Trophoblast cell (in vitro differentiated cells and primary cell): Measurements from ENCODE around the gene ZNRF2.

ENCODE experiments used
- DNase-seq, 2 donors: peaks; one replicate each; pipeline ENCODE4 v3.0.0-alpha.2; 2016
- H2AFZ ChIP-seq: 2 replicates; pipeline ENCODE4 v1.6.1; 2013; ENCODE audit warnings: low read length, moderate library complexity, mild to moderate bottlenecking; ENCODE audit not compliant: insufficient read depth, poor library complexity
- H2AK5ac ChIP-seq: 2 replicates; pipeline ENCODE4 v1.6.1; 2013; ENCODE audit warnings: mild to moderate bottlenecking, low read length
- H2BK120ac ChIP-seq: 2 replicates; pipeline ENCODE4 v1.6.1; 2013; ENCODE audit warnings: low read length, mild to moderate bottlenecking, moderate library complexity; ENCODE audit not compliant: insufficient read depth, poor library complexity
- H2BK12ac ChIP-seq: 2 replicates; pipeline ENCODE4 v1.6.1; 2013; ENCODE audit warnings: mild to moderate bottlenecking, low read length, moderate library complexity
- H2BK5ac ChIP-seq: 2 replicates; pipeline ENCODE4 v1.6.1; 2013; ENCODE audit warnings: low read length, low read depth, moderate library complexity, mild to moderate bottlenecking; ENCODE audit not compliant: poor library complexity
- H3K14ac ChIP-seq: 2 replicates; pipeline ENCODE4 v1.6.1; 2013; ENCODE audit warnings: mild to moderate bottlenecking, low read length
- H3K18ac ChIP-seq: 2 replicates; pipeline ENCODE4 v1.6.1; 2013; ENCODE audit warnings: mild to moderate bottlenecking, low read length
- H3K23ac ChIP-seq: 2 replicates; pipeline ENCODE4 v1.6.1; 2013; ENCODE audit warnings: low read length
- H3K27ac ChIP-seq: 2 replicates; pipeline ENCODE4 v1.5.1; 2013; ENCODE audit warnings: low read depth, mild to moderate bottlenecking, inconsistent platforms, low read length, moderate library complexity
- H3K27me3 ChIP-seq: 2 replicates; pipeline ENCODE4 v1.6.1; 2013; ENCODE audit warnings: inconsistent platforms, mild to moderate bottlenecking, low read length, moderate library complexity; ENCODE audit not compliant: insufficient read depth
- H3K36me3 ChIP-seq, 2 experiments: 1 replicate in 1 of 2; 2 replicates in 1 of 2; pipeline ENCODE4 v1.6.1; 2013; ENCODE audit warnings: low read length in 2 of 2, mild to moderate bottlenecking in 2 of 2, moderate library complexity in 1 of 2; ENCODE audit not compliant: insufficient read depth in 2 of 2, control insufficient read depth in 1 of 2
- H3K4ac ChIP-seq: 2 replicates; pipeline ENCODE4 v1.6.1; 2013; ENCODE audit warnings: low read depth, mild to moderate bottlenecking, low read length, moderate library complexity
- H3K4me1 ChIP-seq, 2 experiments: 1 replicate in 1 of 2; 2 replicates in 1 of 2; pipeline ENCODE4 v1.6.1; 2013; ENCODE audit warnings: low read length in 2 of 2, mild to moderate bottlenecking in 2 of 2, moderate library complexity in 1 of 2; ENCODE audit not compliant: insufficient read depth in 2 of 2, control insufficient read depth in 1 of 2
- H3K4me2 ChIP-seq: 2 replicates; pipeline ENCODE4 v1.6.1; 2013; ENCODE audit warnings: inconsistent platforms, mild to moderate bottlenecking, low read length, moderate library complexity
- H3K4me3 ChIP-seq: 2 replicates; pipeline ENCODE4 v1.5.1; 2013; ENCODE audit warnings: mild to moderate bottlenecking, low read depth, low read length, inconsistent platforms
- H3K79me1 ChIP-seq: one replicate; pipeline ENCODE4 v1.6.1; 2013; ENCODE audit warnings: low read length
- H3K79me2 ChIP-seq: 2 replicates; pipeline ENCODE4 v1.6.1; 2013; ENCODE audit warnings: low read length, mild to moderate bottlenecking; ENCODE audit not compliant: control insufficient read depth, insufficient read depth, poor library complexity
- H3K9ac ChIP-seq: 2 replicates; pipeline ENCODE4 v1.6.1; 2013; ENCODE audit warnings: mild to moderate bottlenecking, low read length
- H3K9me3 ChIP-seq: 2 replicates; pipeline ENCODE4 v1.6.1; 2013; ENCODE audit warnings: low read depth, mild to moderate bottlenecking, control low read depth, inconsistent platforms, low read length; ENCODE audit not compliant: insufficient read depth
- H4K12ac ChIP-seq: 2 replicates; pipeline ENCODE4 v1.6.1; 2013; ENCODE audit warnings: low read depth, mild to moderate bottlenecking, low read length, moderate library complexity
- H4K8ac ChIP-seq: 2 replicates; pipeline ENCODE4 v1.6.1; 2013; ENCODE audit warnings: low read depth, mild to moderate bottlenecking, low read length, moderate library complexity
- H4K91ac ChIP-seq: one replicate; pipeline ENCODE4 v1.6.1; 2013; ENCODE audit warnings: low read depth, mild to moderate bottlenecking, low read length, moderate library complexity
- WGBS: extraction: QIAGEN DNeasy Blood & Tissue Kit; methylation state at CpG from one replicate; pipeline ENCODE4 v1.1.7; 2013; ENCODE audit warnings: missing lambda C conversion rate; ENCODE audit not compliant: insufficient read length, insufficient coverage; ENCODE audit errors: extremely low coverage; 5-methylcytosine and 5-hydroxymethylcytosine counted together

ZNRF2 gene

DNA sequence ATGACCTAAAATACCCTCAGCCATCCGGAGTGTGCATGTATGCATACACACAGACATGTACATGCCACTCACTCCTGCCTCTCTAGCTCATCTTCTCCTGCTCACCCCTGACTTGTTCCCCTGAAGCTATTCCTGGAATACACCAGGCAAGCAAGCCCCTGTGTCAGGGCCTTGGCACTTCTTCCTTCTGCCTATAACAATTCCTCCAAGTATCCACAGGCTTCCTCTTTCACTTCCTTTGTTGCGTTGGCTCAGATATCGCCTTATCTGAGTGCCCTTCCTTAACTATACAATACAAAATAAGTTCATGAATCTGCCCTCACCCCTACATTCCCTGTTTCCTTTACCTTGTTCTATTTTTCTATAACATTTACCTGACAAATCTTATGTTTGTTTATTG, 105.4 kb downstream of the ZNRF2 start:
- Histone ChIP-seq H3K27ac (no peak overlapping the region), H3K9ac (no peak overlapping the region), H3K79me2 (no peaks in the 10 kb centered on the region), H3K36me3 (no peaks in the 10 kb centered on the region), H3K4me3 (no peak overlapping the region), H3K4me2 (no peak overlapping the region), H3K23ac (no peak overlapping the region), H3K27me3 (no peaks in the 10 kb centered on the region), H2BK120ac (no peak overlapping the region), H3K18ac (no peak overlapping the region), H2BK12ac (no peak overlapping the region), H2AK5ac (no peak overlapping the region), H3K9me3 (no peaks in the 10 kb centered on the region), H3K79me1 (no peaks in the 10 kb centered on the region), H2BK5ac (no peak overlapping the region), H4K12ac (no peak overlapping the region), H4K8ac (no peak overlapping the region), H4K91ac (no peak overlapping the region), H3K4me1 (no peaks in the 10 kb centered on the region), H3K14ac (no peak overlapping the region), H2AFZ (no peak overlapping the region), H3K4ac (no peak overlapping the region)
- DNase-seq, result no peak
- WGBS, result no CpG with 5 or more reads among the region's 3 CpGs

DNA sequence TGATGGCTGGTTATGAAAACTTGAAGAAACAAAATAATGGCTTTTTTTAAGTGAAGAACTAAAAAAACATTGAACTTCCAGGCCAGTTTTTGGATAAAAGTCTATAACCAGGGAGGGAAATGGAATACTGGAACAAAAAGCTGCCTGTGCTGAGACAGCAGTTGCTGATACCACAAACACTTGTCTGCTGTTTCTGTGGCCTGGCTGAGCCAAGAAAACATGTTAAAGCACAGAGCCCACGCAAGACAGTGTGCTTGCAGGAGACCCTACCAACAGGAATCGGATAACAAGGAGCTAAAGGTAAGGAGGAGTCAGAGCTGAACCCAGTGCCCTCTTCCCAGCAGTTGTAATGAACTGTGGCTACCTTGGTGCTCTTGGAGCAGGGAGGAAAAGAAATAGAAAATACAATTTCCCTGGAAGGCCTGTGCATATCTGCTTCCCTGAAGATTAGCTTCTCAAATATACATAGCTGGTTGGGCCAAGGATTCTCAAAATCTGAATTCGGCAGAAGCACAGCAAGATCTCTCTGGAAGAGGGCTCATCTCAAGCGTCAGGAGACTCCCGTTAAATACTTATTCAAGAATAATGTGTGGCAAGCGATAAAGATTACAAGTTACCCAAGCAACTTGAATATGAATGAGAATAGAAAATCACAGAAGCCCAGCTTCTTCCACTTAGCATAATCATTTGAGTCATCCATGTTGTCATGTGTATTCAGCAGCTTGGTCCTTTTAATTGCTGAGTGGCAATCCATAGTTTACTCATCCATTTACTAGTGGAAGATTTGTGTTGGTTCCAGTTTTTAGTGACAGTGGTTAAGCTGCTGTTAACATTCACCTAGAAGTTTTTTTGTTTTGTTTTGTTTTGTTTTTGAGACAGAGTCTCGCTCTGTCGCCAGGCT, 106.6 kb downstream of the ZNRF2 start:
- no peak overlapping the region for H3K4me2 ChIP-seq
- no peaks in the 10 kb centered on the region for H3K9me3 ChIP-seq
- no peak overlapping the region for H2BK12ac ChIP-seq
- no peak overlapping the region for H3K4me3 ChIP-seq
- no peaks in the 10 kb centered on the region for H3K79me1 ChIP-seq
- no peaks in the 10 kb centered on the region for H3K27me3 ChIP-seq
- no peak overlapping the region for H3K27ac ChIP-seq
- no peaks in the 10 kb centered on the region for H3K4me1 ChIP-seq
- H3K23ac ChIP-seq, result no peak overlapping the region
- no peak overlapping the region for H3K18ac ChIP-seq
- no peaks in the 10 kb centered on the region for H3K79me2 ChIP-seq
- no peak overlapping the region for H4K91ac ChIP-seq
- no peak overlapping the region for H4K8ac ChIP-seq
- no peak overlapping the region for H2BK120ac ChIP-seq
- H3K9ac ChIP-seq, result no peak overlapping the region
- no peak overlapping the region for H2AK5ac ChIP-seq
- no peak overlapping the region for H3K14ac ChIP-seq
- no peaks in the 10 kb centered on the region for H3K36me3 ChIP-seq
- H4K12ac ChIP-seq, result no peak overlapping the region
- H3K4ac ChIP-seq, result no peak overlapping the region
- DNase-seq, result no peak
- no CpG with 5 or more reads among the region's 8 CpGs for WGBS
- no peak overlapping the region for H2AFZ ChIP-seq
- H2BK5ac ChIP-seq, result no peak overlapping the region

DNA sequence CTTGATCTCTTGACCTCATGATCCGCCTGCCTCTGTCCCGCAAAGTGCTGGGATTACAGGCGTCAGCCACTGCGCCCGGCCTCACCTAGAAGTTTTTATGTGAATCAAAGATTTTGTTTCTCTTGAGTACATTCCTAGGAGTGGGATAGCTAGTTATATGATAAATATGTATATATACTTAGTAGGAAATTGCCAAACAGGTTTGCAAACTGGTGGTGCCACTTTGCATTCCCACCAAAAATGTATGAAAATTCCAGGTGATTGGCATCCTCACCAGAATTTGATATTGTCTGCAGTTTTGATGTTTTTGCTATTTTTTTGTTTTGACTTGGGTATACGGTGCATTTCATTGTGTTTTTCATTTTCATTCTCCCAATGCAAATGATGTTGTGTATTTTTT, 107.4 kb downstream of the ZNRF2 start:
- no CpG with 5 or more reads among the region's 6 CpGs for WGBS
- H4K8ac ChIP-seq, result no peak overlapping the region

DNA sequence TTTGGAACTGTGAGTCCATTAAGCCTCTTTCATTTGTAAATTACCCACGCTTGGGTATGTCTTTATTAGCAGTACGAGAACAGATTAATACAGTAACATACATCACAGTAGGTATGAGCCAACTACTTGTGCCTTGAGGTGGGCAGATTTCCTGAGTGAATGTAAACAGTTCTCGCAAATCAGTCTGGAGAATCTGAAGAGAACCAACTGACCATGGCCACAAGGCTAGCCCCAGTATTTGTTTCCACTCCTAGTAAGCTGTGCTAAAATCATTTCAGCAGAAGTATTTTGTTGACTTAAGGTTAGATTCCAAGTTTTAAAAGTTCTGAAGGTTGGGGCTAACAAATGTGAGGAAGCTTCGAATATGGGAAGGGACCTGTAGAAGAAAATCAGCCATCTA, 111.3 kb downstream of the ZNRF2 start:
- Histone ChIP-seq H2BK120ac (no peak overlapping the region), H2AK5ac (no peak overlapping the region), H2AFZ (no peak overlapping the region), H3K4me3 (no peak overlapping the region), H2BK5ac (no peak overlapping the region), H4K91ac (no peak overlapping the region), H3K27me3 (no peaks in the 10 kb centered on the region), H3K14ac (no peak overlapping the region), H4K12ac (no peak overlapping the region), H3K79me2 (no peaks in the 10 kb centered on the region), H3K18ac (no peak overlapping the region), H3K9me3 (no peaks in the 10 kb centered on the region), H3K23ac (no peak overlapping the region), H4K8ac (no peak overlapping the region), H3K4me2 (no peak overlapping the region), H3K27ac (no peak overlapping the region), H3K4me1 (no peaks in the 10 kb centered on the region), H3K36me3 (no peaks in the 10 kb centered on the region), H3K4ac (no peak overlapping the region), H3K79me1 (no peaks in the 10 kb centered on the region), H2BK12ac (no peak overlapping the region), H3K9ac (no peak overlapping the region)
- no peak for DNase-seq
- WGBS, result no CpG with 5 or more reads among the region's 4 CpGs

More for the DNA sequence above, 107.4 kb downstream of the ZNRF2 start:
- Histone ChIP-seq H3K23ac (no peak overlapping the region), H3K79me2 (no peaks in the 10 kb centered on the region), H3K36me3 (no peaks in the 10 kb centered on the region), H2BK120ac (no peak overlapping the region), H2BK12ac (no peak overlapping the region), H3K4me1 (no peaks in the 10 kb centered on the region), H2BK5ac (no peak overlapping the region), H3K14ac (no peak overlapping the region), H3K79me1 (no peaks in the 10 kb centered on the region), H4K12ac (no peak overlapping the region), H3K27ac (no peak overlapping the region), H3K9ac (no peak overlapping the region), H3K4me3 (no peak overlapping the region), H2AK5ac (no peak overlapping the region), H3K9me3 (no peaks in the 10 kb centered on the region), H4K91ac (no peak overlapping the region), H2AFZ (no peak overlapping the region), H3K4ac (no peak overlapping the region), H3K18ac (no peak overlapping the region), H3K27me3 (no peaks in the 10 kb centered on the region), H3K4me2 (no peak overlapping the region)
- DNase-seq, result peak in 1 of 2 donors; percentile 16
